ENCODE data around the gene TCEAL6. TPM values are rescaled to one million over a fixed set of nuclear protein-coding genes. Genes with fewer than 3 reads are reported as not detected.
"Not testable (repeated sequence)": the region's sequence is repeated elsewhere in the genome, so short reads cannot be mapped to it uniquely, and the experiment has no call there.

TCEAL6 gene
- not detected in 2 replicates for total RNA-seq

- peaks cover 15% of the 10 kb centered on the region for H3K27me3 Mint-ChIP-seq (ENCODE audit: insufficient read depth)
- H3K4me3 Mint-ChIP-seq; H3K36me3 Mint-ChIP-seq (ENCODE audit: low read depth); H3K9me3 Mint-ChIP-seq; H3K4me1 Mint-ChIP-seq (ENCODE audit: low read depth); DNase-seq (ENCODE audit: low spot score); intact Hi-C loops (cut with micrococcal nuclease); H3K27ac Mint-ChIP-seq: not testable (repeated sequence)
Observed at GRCh38 chrX:102142274-102142673, at the start of gene TCEAL6. Gene TCEAL6 (minus strand): TSS chrX:102142481.

GRCh38 chrX:102185967-102186720, 43.9 kb upstream of the TCEAL6 start:
- Mint-ChIP-seq H3K27ac (no peak overlapping the region), H3K36me3 (ENCODE audit: low read depth) (no peaks in the 10 kb centered on the region), H3K27me3 (ENCODE audit: insufficient read depth) (no peaks in the 10 kb centered on the region), H3K9me3 (no peaks in the 10 kb centered on the region), H3K4me3 (no peak overlapping the region), H3K4me1 (ENCODE audit: low read depth) (no peaks in the 10 kb centered on the region)
- intact Hi-C loops (cut with micrococcal nuclease), result no loop called here
- no peak for DNase-seq (ENCODE audit: low spot score)

GRCh38 chrX:102155806-102156179, 13.5 kb upstream of the TCEAL6 start, which contains the start of gene BEX5:
Gene BEX5 (minus strand): TSS chrX:102155977. CDS start chrX:102154265, 1,712 bp downstream.
- Mint-ChIP-seq H3K9me3 (no peaks in the 10 kb centered on the region), H3K27me3 (ENCODE audit: insufficient read depth) (no peaks in the 10 kb centered on the region), H3K4me3 (peak within 1 kb of the TSS; percentile 93), H3K4me1 (ENCODE audit: low read depth) (peaks cover 24% of the 10 kb centered on the region), H3K27ac (peak within 1 kb of the TSS; percentile 88), H3K36me3 (ENCODE audit: low read depth) (no peaks in the 10 kb centered on the region)
- DNase-seq (ENCODE audit: low spot score), result peak; percentile 13
- intact Hi-C loops (cut with micrococcal nuclease), result no loop called here

- H3K36me3 Mint-ChIP-seq (ENCODE audit: low read depth), result no peaks in the 10 kb centered on the region
- H3K27ac Mint-ChIP-seq, result peak overlapping the region; percentile 88
- DNase-seq (ENCODE audit: low spot score), result no peak
- intact Hi-C loops (cut with micrococcal nuclease), result no loop called here
- peak overlapping the region; percentile 93 for H3K4me3 Mint-ChIP-seq
- peaks cover 24% of the 10 kb centered on the region for H3K4me1 Mint-ChIP-seq (ENCODE audit: low read depth)
- no peaks in the 10 kb centered on the region for H3K9me3 Mint-ChIP-seq
- H3K27me3 Mint-ChIP-seq (ENCODE audit: insufficient read depth), result no peaks in the 10 kb centered on the region
Observed at GRCh38 chrX:102154900-102155805, 12.9 kb upstream of the TCEAL6 start.

GRCh38 chrX:102154218-102154860, 12.1 kb upstream of the TCEAL6 start:
- peaks cover 24% of the 10 kb centered on the region for H3K4me1 Mint-ChIP-seq (ENCODE audit: low read depth)
- intact Hi-C loops (cut with micrococcal nuclease), result no loop called here
- H3K27me3 Mint-ChIP-seq (ENCODE audit: insufficient read depth), result no peaks in the 10 kb centered on the region
- no peaks in the 10 kb centered on the region for H3K36me3 Mint-ChIP-seq (ENCODE audit: low read depth)
- DNase-seq (ENCODE audit: low spot score), result no peak
- no peaks in the 10 kb centered on the region for H3K9me3 Mint-ChIP-seq
- no peak overlapping the region for H3K27ac Mint-ChIP-seq
- H3K4me3 Mint-ChIP-seq, result peak overlapping the region; percentile 93

- H3K9me3 Mint-ChIP-seq; H3K4me3 Mint-ChIP-seq; H3K27ac Mint-ChIP-seq; intact Hi-C loops (cut with micrococcal nuclease); H3K4me1 Mint-ChIP-seq (ENCODE audit: low read depth); DNase-seq (ENCODE audit: low spot score); H3K36me3 Mint-ChIP-seq (ENCODE audit: low read depth): not testable (repeated sequence)
- peaks cover 14% of the 10 kb centered on the region for H3K27me3 Mint-ChIP-seq (ENCODE audit: insufficient read depth)
Observed at GRCh38 chrX:102141631-102142030, 650 bp downstream of the TCEAL6 start.

GRCh38 chrX:102140876-102141275, 1.4 kb downstream of the TCEAL6 start:
- H3K27me3 Mint-ChIP-seq (ENCODE audit: insufficient read depth), result peaks cover 14% of the 10 kb centered on the region
- H3K36me3 Mint-ChIP-seq (ENCODE audit: low read depth); intact Hi-C loops (cut with micrococcal nuclease); H3K9me3 Mint-ChIP-seq; H3K4me1 Mint-ChIP-seq (ENCODE audit: low read depth); H3K27ac Mint-ChIP-seq; H3K4me3 Mint-ChIP-seq; DNase-seq (ENCODE audit: low spot score): not testable (repeated sequence)

GRCh38 chrX:102138064-102138463, 4.2 kb downstream of the TCEAL6 start:
- intact Hi-C loops (cut with micrococcal nuclease), result no loop called here

GRCh38 chrX:102129473-102129872, 12.8 kb downstream of the TCEAL6 start:
- no peak overlapping the region for H3K4me3 Mint-ChIP-seq
- DNase-seq (ENCODE audit: low spot score), result no peak
- no peak overlapping the region for H3K27ac Mint-ChIP-seq
- H3K36me3 Mint-ChIP-seq (ENCODE audit: low read depth), result no peaks in the 10 kb centered on the region
- H3K4me1 Mint-ChIP-seq (ENCODE audit: low read depth), result peaks cover 4% of the 10 kb centered on the region
- H3K27me3 Mint-ChIP-seq (ENCODE audit: insufficient read depth), result peaks cover 11% of the 10 kb centered on the region
- H3K9me3 Mint-ChIP-seq, result no peaks in the 10 kb centered on the region
- intact Hi-C loops (cut with micrococcal nuclease), result no loop called here

More at GRCh38 chrX:102138064-102138463, 4.2 kb downstream of the TCEAL6 start:
- H3K4me3 Mint-ChIP-seq, result no peak overlapping the region
- DNase-seq (ENCODE audit: low spot score), result no peak
- H3K27me3 Mint-ChIP-seq (ENCODE audit: insufficient read depth), result peaks cover 8% of the 10 kb centered on the region
- no peak overlapping the region for H3K27ac Mint-ChIP-seq
- H3K9me3 Mint-ChIP-seq, result no peaks in the 10 kb centered on the region
- H3K4me1 Mint-ChIP-seq (ENCODE audit: low read depth), result no peaks in the 10 kb centered on the region
- H3K36me3 Mint-ChIP-seq (ENCODE audit: low read depth), result no peaks in the 10 kb centered on the region

- DNase-seq (ENCODE audit: low spot score), result no peak
- Mint-ChIP-seq H3K27ac (no peak overlapping the region), H3K4me3 (no peak overlapping the region), H3K4me1 (ENCODE audit: low read depth) (peaks cover 4% of the 10 kb centered on the region), H3K9me3 (no peaks in the 10 kb centered on the region), H3K36me3 (ENCODE audit: low read depth) (no peaks in the 10 kb centered on the region), H3K27me3 (ENCODE audit: insufficient read depth) (peaks cover 12% of the 10 kb centered on the region)
- intact Hi-C loops (cut with micrococcal nuclease), result no loop called here
Observed at GRCh38 chrX:102126863-102127262, 15.4 kb downstream of the TCEAL6 start.

GRCh38 chrX:102126080-102126818, 16.0 kb downstream of the TCEAL6 start:
- H3K4me1 Mint-ChIP-seq (ENCODE audit: low read depth); H3K4me3 Mint-ChIP-seq; H3K27ac Mint-ChIP-seq; intact Hi-C loops (cut with micrococcal nuclease); H3K9me3 Mint-ChIP-seq; H3K36me3 Mint-ChIP-seq (ENCODE audit: low read depth); DNase-seq (ENCODE audit: low spot score): not testable (repeated sequence)
- H3K27me3 Mint-ChIP-seq (ENCODE audit: insufficient read depth), result peaks cover 12% of the 10 kb centered on the region

GRCh38 chrX:102125436-102125835, 16.8 kb downstream of the TCEAL6 start, which contains the start of gene TCEAL2:
Gene TCEAL2 (plus strand): TSS chrX:102125679. CDS start chrX:102126831, 1,152 bp downstream.
- H3K27ac Mint-ChIP-seq; H3K36me3 Mint-ChIP-seq (ENCODE audit: low read depth); intact Hi-C loops (cut with micrococcal nuclease); DNase-seq (ENCODE audit: low spot score); H3K9me3 Mint-ChIP-seq; H3K4me1 Mint-ChIP-seq (ENCODE audit: low read depth): not testable (repeated sequence)
- Mint-ChIP-seq H3K27me3 (ENCODE audit: insufficient read depth) (peaks cover 12% of the 10 kb centered on the region), H3K4me3 (peak within 1 kb of the TSS; percentile 12)
